Esophagus muscularis mucosa (tissue), 4 donors: ENCODE measurements around the gene FHOD1. TPM values are rescaled to one million over a fixed set of nuclear protein-coding genes. Genes with fewer than 3 reads are reported as not detected.

Experiments
- DNase-seq: peaks from one replicate; pipeline ENCODE4 v3.0.0-alpha.2; 2017; ENCODE audit errors: extremely low spot score
- H3K27ac ChIP-seq, 4 donors: fragments of 200-600 bp; sonication (generic); replicated peaks in 1 of 4; 1 replicate in 3 of 4; 2 replicates in 1 of 4; pipeline ENCODE4 v1.5.1; 2016 to 2019; ENCODE audit warnings: mild to moderate bottlenecking in 1 of 4
- H3K27me3 ChIP-seq, 4 donors: fragments of 200-600 bp; sonication (generic); one replicate each; pipeline versions ENCODE4 v1.5.1 to v1.6.0; 2016 to 2019
- H3K36me3 ChIP-seq, 4 donors: fragments of 200-600 bp; sonication (generic); one replicate each; pipeline ENCODE4 v1.5.1; 2016 to 2019
- H3K4me1 ChIP-seq, 4 donors: fragments of 200-600 bp; sonication (generic); one replicate each; pipeline ENCODE4 v1.5.1; 2016 to 2019
- H3K4me3 ChIP-seq, 4 donors: fragments of 200-600 bp; sonication (generic); 1 replicate in 2 of 4; 2 replicates in 2 of 4; pipeline ENCODE4 v1.5.1; 2016 to 2019; ENCODE audit warnings: mild to moderate bottlenecking in 4 of 4, moderate library complexity in 1 of 4
- H3K9me3 ChIP-seq, 4 donors: fragments of 200-600 bp; sonication (generic); 1 replicate in 3 of 4; 2 replicates in 1 of 4; pipeline ENCODE4 v1.5.1; 2016 to 2019
- EP300 ChIP-seq: sonication (generic); formaldehyde crosslinking; IDR thresholded peaks from one replicate; pipeline ENCODE4 v1.6.1; 2017; ENCODE audit warnings: antibody characterized with exemption
- POLR2A ChIP-seq: fragments of 450-650 bp; IDR thresholded peaks from one replicate; pipeline ENCODE4 v1.6.1; 2017; ENCODE audit warnings: antibody characterized with exemption, moderate library complexity, mild to moderate bottlenecking, low read depth
- POLR2AphosphoS5 ChIP-seq, 2 donors: sonication (generic); formaldehyde crosslinking; IDR thresholded peaks; one replicate each; pipeline ENCODE4 v1.6.1; 2017; ENCODE audit warnings: antibody characterized with exemption in 2 of 2
- WGBS: methylation state at CpG from one replicate; pipeline ENCODE4 v1.1.5; 2018; 5-methylcytosine and 5-hydroxymethylcytosine counted together
- intact Hi-C: fragments of 100-400 bp; cut with DNase I; formaldehyde crosslinking; loops from one replicate; pipeline ENCODE4 v1.15.1; 2023
- total RNA-seq, 4 donors: library from RNA; depleted of rRNA; stranded (reverse); fragments of >200 nt; gene quantifications; one replicate each; pipeline versions ENCODE4 v1.1.0 to v1.2.1, GENCODE V29; 2016
- TF ChIP-seq, protein P1 (sequence below), 3 experiments: fragments of 200-600 bp in 2 of 3; fragments of 450-650 bp in 1 of 3; sonication (generic) in 2 of 3; IDR thresholded peaks; one replicate each; pipeline ENCODE4 v1.5.1; 2017 to 2019; ENCODE audit warnings: antibody characterized with exemption in 3 of 3, mild to moderate bottlenecking in 2 of 3, moderate library complexity in 1 of 3

The FHOD1 gene
- total RNA-seq, 4 donors from 2014 or later = 8.0 to 15.6 (median 10.0) TPM

DNA sequence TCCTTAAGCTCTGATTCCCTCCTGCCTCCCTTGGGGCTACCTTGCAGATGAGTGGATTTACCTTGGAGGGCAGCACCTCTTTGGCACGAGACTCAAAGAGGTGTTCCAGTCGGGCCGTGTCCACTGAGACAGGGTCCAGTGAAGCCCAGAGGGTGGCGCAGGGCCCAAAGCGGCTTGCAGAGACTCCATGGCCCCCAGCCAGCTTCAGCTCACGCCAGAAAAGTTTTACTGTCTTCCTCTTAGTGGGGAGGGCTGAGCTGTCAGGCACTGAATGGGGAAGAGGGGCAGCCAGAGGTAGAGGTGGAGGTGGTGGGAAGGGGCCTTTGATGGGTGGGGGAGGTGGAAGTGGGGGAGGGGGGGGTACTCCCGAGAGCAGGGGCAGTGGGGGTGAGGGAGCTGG, 13.7 kb downstream of the FHOD1 start:
- no peak overlapping the region for H3K4me3 ChIP-seq
- intact Hi-C loops = no loop called here
- TF ChIP-seq EP300 = no peak
- no peak for TF ChIP-seq POLR2AphosphoS5 (IDR thresholded peaks at IDR 0.05)
- TF ChIP-seq POLR2A = no peak
- TF ChIP-seq, protein P1, sequence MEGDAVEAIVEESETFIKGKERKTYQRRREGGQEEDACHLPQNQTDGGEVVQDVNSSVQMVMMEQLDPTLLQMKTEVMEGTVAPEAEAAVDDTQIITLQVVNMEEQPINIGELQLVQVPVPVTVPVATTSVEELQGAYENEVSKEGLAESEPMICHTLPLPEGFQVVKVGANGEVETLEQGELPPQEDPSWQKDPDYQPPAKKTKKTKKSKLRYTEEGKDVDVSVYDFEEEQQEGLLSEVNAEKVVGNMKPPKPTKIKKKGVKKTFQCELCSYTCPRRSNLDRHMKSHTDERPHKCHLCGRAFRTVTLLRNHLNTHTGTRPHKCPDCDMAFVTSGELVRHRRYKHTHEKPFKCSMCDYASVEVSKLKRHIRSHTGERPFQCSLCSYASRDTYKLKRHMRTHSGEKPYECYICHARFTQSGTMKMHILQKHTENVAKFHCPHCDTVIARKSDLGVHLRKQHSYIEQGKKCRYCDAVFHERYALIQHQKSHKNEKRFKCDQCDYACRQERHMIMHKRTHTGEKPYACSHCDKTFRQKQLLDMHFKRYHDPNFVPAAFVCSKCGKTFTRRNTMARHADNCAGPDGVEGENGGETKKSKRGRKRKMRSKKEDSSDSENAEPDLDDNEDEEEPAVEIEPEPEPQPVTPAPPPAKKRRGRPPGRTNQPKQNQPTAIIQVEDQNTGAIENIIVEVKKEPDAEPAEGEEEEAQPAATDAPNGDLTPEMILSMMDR (IDR thresholded peaks at IDR 0.05) = no peak
- H3K36me3 ChIP-seq = peaks cover 61 to 99% (median 95%) of the 10 kb centered on the region in 4 donors
- DNase-seq = no peak
- peaks cover 0 to 6% (median 0%) of the 10 kb centered on the region in 4 donors for H3K4me1 ChIP-seq
- H3K27me3 ChIP-seq = no peaks in the 10 kb centered on the region
- H3K27ac ChIP-seq = no peak overlapping the region
- 82% methylated on average over 2 of the region's 7 CpGs for WGBS
- no peaks in the 10 kb centered on the region for H3K9me3 ChIP-seq

DNA sequence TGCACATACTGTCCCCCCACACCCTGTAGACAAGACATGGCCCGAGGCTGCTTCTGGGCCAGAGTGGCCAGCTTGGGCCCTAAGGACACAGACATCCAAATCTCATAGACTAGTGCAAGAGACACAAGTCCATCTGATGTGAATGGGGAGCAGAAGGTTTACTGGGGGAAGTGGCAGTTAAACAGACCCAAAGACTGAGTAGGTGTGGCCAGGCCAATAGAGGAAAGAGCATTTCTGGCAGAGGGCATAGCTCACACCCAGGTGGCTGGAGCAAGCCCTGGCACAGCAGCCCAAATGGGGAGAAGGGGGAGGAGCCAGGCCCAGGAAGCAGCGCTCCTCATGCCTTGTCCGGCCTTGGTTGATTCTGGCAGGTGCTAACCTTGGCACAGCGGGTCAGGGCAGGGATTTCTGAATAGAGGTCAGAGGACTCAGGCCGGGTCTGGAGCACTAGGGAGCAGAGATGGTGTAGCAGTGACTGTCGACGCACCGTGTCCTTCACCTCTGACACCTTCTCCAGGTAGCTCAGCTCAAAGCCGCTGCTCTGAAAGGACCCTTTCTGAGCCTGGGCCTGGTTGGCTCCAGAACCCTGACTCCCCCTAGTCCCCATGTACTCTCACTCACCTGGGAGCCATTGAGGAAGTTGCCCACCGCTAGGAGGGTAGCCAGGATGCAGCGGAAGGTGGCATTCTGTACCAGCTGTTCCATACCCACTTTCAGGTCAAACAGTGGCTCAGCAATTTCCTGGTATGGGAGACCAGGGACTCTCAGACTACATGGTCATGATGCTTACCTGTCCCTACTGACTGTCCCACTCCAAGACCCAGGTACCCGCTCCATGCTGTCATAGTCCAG, 16.2 kb downstream of the FHOD1 start:
- whole genome bisulfite sequencing = 100% methylated on average over 4 of the region's 12 CpGs
- Histone ChIP-seq H3K4me3 (no peak overlapping the region), H3K4me1 (peaks cover 14 to 25% (median 16%) of the 10 kb centered on the region in 4 donors), H3K36me3 (peaks cover 39 to 80% (median 75%) of the 10 kb centered on the region in 4 donors), H3K9me3 (no peaks in the 10 kb centered on the region), H3K27ac (no peak overlapping the region), H3K27me3 (no peaks in the 10 kb centered on the region)
- intact Hi-C loops = no loop called here
- TF ChIP-seq, protein P1 (IDR thresholded peaks at IDR 0.05) = no peak
- no peak for TF ChIP-seq POLR2A
- no peak for TF ChIP-seq POLR2AphosphoS5 (IDR thresholded peaks at IDR 0.05)
- TF ChIP-seq EP300 = no peak
- DNase-seq = no peak

DNA sequence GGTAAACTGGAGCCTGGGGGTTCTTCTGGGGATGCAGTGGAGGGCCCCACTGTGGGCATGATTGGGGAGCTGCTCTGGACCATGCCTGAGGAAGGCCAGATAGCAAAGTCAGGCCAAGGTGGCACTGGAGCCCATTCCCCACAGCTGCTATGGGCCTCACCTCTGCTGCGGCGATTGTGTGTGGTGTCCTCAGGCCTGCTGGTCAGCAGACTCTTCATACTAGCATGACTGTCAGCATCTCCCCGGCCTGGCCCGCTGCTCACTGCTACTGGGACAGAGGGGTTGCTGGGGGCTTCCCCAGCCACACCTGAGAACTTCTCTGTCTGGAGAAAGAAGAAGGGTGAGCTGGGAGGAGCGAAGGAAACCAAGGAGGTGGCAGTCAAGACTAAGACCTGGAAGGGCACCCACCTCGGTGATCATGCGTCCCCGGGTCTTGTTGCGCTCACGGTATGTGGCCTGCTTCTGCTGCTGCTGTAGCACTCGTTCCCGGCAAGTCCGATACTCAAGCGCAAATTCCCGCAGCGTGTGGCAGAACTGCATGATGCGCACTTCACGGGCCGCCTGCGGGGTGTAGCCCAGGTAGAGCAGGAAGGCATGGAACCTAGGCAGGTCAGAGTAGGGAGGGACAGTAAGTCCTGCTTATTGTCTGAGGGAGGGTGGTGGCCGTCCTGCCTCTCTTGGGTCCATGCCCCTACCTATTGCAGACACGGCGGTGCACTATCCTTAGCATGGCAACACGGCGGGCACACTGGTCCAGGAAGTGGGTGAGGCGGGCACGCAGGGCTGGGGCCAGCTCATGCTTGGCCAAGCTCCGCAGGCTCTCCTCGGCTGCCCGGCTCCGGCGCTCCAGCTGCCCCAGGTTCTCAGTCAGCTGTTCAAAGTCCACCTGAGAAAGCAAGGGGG, 17.1 kb downstream of the FHOD1 start:
- intact Hi-C loops = no loop called here
- Histone ChIP-seq H3K4me3 (no peak overlapping the region), H3K9me3 (no peaks in the 10 kb centered on the region), H3K27ac (no peak overlapping the region), H3K4me1 (peaks cover 20 to 34% (median 23%) of the 10 kb centered on the region in 4 donors), H3K36me3 (peaks cover 35 to 71% (median 68%) of the 10 kb centered on the region in 4 donors), H3K27me3 (no peaks in the 10 kb centered on the region)
- TF ChIP-seq, protein P1 (IDR thresholded peaks at IDR 0.05) = no peak
- TF ChIP-seq POLR2AphosphoS5 (IDR thresholded peaks at IDR 0.05) = no peak
- no peak for TF ChIP-seq EP300
- WGBS = 96% methylated on average over 14 of the region's 32 CpGs
- no peak for DNase-seq

DNA sequence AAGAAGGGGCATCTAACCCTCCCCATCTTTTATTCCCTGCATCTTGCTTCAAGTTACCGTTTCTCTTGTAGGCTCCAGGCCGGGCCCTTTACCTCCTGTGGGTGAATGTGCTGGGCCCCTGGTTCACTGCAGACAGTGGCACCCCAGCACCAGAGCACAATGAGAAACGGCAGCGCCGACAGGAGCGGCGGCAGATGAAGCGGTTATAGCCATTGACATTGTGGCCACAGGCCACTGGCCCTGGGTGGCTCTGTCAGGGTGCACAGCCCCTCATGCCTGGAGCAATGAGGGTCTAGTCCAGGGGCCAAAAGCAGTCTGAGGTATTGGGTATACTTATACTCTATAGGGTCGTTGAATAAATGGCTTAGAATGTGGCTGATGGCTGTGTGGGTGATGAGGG, 18.4 kb downstream of the FHOD1 start:
- H3K4me1 ChIP-seq = peaks cover 20 to 34% (median 25%) of the 10 kb centered on the region in 4 donors
- 81% methylated on average over 9 of the region's 9 CpGs for WGBS
- H3K27ac ChIP-seq = no peak overlapping the region
- no peak for DNase-seq
- intact Hi-C loops = no loop called here
- H3K27me3 ChIP-seq = no peaks in the 10 kb centered on the region
- peaks cover 35 to 59% (median 55%) of the 10 kb centered on the region in 4 donors for H3K36me3 ChIP-seq
- TF ChIP-seq EP300 (no peak), POLR2A (no peak), POLR2AphosphoS5 (IDR thresholded peaks at IDR 0.05) (no peak)
- TF ChIP-seq, protein P1 (IDR thresholded peaks at IDR 0.05) = no peak
- H3K9me3 ChIP-seq = no peaks in the 10 kb centered on the region
- no peak overlapping the region for H3K4me3 ChIP-seq
